Fibroblast of lung (primary cell): Measurements from ENCODE around the gene ITGA3.

Experiments
- CTCF ChIP-seq, 2 donors: IDR thresholded peaks in 1 of 2; conservative IDR thresholded peaks in 1 of 2; 1 replicate in 1 of 2; 2 replicates in 1 of 2; pipeline ENCODE4 v1.5.1; 2011 to 2012; ENCODE audit warnings: low read length in 2 of 2, control low read depth in 1 of 2, inconsistent platforms in 1 of 2, low read depth in 1 of 2, mild to moderate bottlenecking in 1 of 2
- EZH2 ChIP-seq: IDR thresholded peaks from 2 replicates; pipeline ENCODE4 v1.5.1; 2012; ENCODE audit warnings: low read length, control low read depth, mild to moderate bottlenecking; ENCODE audit errors: missing control alignments

GRCh38 chr17:50091918-50092285 lies 36.0 kb downstream of the ITGA3 start:
- TF ChIP-seq CTCF (conservative IDR thresholded peaks at IDR 0.05 in 1 of 2, IDR thresholded peaks at IDR 0.05 in 1 of 2; ENCODE audit: low read depth in 1 of 2, low read length in 2 of 2) (no peak), EZH2 (no peak)
